Mesothelial cell of epicardium (in vitro differentiated cells): ENCODE measurements around the gene AXIN1. TPM values are rescaled to one million over a fixed set of nuclear protein-coding genes. Genes with fewer than 3 reads are reported as not detected.
A peak's percentile ranks its signal among the peaks of the same experiment; 100 is the strongest.
"Not testable (repeated sequence)": the region's sequence is repeated elsewhere in the genome, so short reads cannot be mapped to it uniquely, and the experiment has no call there.

Experiments used
- DNase-seq, 2 experiments: peaks; one replicate each; pipeline ENCODE4 v3.0.0; 2021; ENCODE audit warnings: low spot score in 2 of 2; ENCODE audit not compliant: unreplicated experiment in 2 of 2
- H3K27ac Mint-ChIP-seq: 2 replicates; pipeline ENCODE4 v1.8.0; 2021; ENCODE audit warnings: mixed read lengths
- H3K27me3 Mint-ChIP-seq: 2 replicates; pipeline ENCODE4 v1.8.0; 2021; ENCODE audit warnings: low read depth, mixed read lengths
- H3K36me3 Mint-ChIP-seq: 2 replicates; pipeline ENCODE4 v1.8.0; 2021; ENCODE audit warnings: mixed read lengths
- H3K4me1 Mint-ChIP-seq: 2 replicates; pipeline ENCODE4 v1.8.0; 2021; ENCODE audit warnings: mixed read lengths
- H3K4me3 Mint-ChIP-seq: 2 replicates; pipeline ENCODE4 v1.8.0; 2021; ENCODE audit warnings: mild to moderate bottlenecking, moderate library complexity, mixed read lengths
- H3K9me3 Mint-ChIP-seq: 2 replicates; pipeline ENCODE4 v1.8.0; 2021; ENCODE audit warnings: mixed read lengths
- total RNA-seq: library from RNA; stranded (reverse); gene quantifications from 3 replicates; pipeline ENCODE4 v1.2.1, GENCODE V29; 2021
- TF ChIP-seq, protein P1 (sequence below): fragments of 200-600 bp; sonication (generic); IDR thresholded peaks from one replicate; pipeline ENCODE4 v1.5.0; 2021; ENCODE audit warnings: antibody characterized with exemption; ENCODE audit not compliant: unreplicated experiment

Gene AXIN1
- total RNA-seq, 1 donor from 2014 or later: 33.2 TPM

DNA sequence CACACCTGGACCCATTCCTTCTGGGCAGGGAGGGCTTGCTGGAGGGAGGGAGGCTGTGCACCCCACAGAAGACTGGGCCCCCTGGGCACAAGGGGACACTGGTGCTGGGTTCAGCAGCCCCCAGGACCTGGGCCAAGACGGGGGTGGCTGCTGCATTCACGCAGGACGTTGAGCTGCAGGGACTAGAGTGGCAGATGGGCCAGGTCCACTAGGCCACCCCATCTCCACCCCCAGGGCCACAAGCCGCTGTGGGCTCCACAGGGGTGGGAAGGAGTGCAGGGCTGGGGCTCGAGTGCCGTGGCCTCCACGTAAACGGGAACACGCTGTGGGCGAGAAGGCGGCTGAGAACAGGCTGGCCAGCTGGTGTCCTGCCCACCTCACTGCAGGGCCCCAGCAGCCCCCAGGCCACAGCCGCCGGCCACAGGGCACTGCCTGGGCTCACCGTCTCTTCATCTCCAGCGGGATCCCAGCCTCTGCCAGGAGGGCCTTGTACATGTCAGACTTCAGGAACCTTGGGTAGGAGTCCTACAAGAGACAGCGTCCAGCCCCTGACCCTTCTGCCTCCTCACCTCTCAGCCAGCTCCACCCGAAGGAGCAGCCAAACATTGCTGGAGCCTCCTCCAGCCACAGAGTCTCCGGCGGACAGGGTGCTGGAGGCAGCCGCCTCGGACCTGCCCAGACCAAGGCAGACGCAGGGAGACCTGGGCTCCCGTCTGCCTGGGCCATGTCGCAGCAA, 83.3 kb downstream of the AXIN1 start:
- no peak for DNase-seq

DNA sequence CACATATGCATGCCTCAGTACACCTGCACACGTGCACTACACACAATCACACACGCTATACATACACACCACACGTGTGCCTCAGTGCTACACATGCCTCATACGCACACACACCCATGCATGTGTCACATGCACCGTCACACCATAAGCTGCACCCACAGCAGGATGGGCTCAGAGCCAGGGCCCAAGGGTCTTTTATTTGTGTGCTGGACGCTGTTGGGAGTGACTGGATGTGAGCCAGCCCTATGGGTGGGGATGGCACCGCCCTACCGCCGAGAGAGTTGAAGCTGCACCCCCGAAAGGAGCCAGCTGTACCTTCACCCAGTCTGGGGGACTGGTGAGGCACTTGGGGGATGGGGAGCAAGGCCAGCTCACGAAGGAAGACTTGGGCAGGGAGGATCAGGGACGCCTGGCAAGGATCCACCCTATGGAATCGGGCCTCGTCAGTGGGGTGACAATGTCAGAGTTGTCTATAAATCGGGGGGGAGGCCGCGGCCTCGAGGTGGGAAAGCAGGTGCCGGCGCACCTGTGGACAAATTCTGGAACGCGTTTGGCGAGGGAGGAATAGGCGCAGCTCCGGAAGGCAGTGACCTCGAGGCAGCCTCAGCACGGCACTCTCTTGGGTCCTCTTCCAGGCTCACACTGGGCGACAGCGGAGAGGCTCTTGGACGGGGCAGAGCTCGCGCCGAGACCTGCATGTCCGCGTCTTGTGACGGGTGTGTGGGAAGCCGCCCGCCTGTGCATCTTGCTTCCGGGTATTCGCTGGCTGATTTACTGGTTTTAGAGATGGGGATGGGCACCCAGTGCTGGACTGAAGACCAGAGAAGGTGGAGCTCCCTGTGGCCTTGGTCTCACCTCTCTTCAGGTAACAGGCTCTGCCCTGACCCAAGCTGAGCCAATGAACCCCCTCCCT, 84.1 kb downstream of the AXIN1 start:
- Mint-ChIP-seq H3K4me1 (peaks cover 2% of the 10 kb centered on the region), H3K36me3 (no peaks in the 10 kb centered on the region), H3K27ac (no peak overlapping the region), H3K4me3 (no peak overlapping the region), H3K9me3 (no peaks in the 10 kb centered on the region), H3K27me3 (peaks cover 10% of the 10 kb centered on the region)
- TF ChIP-seq, protein P1, sequence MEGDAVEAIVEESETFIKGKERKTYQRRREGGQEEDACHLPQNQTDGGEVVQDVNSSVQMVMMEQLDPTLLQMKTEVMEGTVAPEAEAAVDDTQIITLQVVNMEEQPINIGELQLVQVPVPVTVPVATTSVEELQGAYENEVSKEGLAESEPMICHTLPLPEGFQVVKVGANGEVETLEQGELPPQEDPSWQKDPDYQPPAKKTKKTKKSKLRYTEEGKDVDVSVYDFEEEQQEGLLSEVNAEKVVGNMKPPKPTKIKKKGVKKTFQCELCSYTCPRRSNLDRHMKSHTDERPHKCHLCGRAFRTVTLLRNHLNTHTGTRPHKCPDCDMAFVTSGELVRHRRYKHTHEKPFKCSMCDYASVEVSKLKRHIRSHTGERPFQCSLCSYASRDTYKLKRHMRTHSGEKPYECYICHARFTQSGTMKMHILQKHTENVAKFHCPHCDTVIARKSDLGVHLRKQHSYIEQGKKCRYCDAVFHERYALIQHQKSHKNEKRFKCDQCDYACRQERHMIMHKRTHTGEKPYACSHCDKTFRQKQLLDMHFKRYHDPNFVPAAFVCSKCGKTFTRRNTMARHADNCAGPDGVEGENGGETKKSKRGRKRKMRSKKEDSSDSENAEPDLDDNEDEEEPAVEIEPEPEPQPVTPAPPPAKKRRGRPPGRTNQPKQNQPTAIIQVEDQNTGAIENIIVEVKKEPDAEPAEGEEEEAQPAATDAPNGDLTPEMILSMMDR: no peak
- DNase-seq: peak in 1 of 2 experiments; percentile 17

More for the DNA sequence above, 83.3 kb downstream of the AXIN1 start:
- H3K36me3 Mint-ChIP-seq: no peaks in the 10 kb centered on the region
- no peak overlapping the region for H3K4me3 Mint-ChIP-seq
- H3K27ac Mint-ChIP-seq: no peak overlapping the region
- peaks cover 2% of the 10 kb centered on the region for H3K4me1 Mint-ChIP-seq
- H3K27me3 Mint-ChIP-seq: peaks cover 12% of the 10 kb centered on the region
- H3K9me3 Mint-ChIP-seq: no peaks in the 10 kb centered on the region
- TF ChIP-seq, protein P1: no peak

GRCh38 chr16:267562-267961, 85.0 kb downstream of the AXIN1 start:
- not testable (repeated sequence) for H3K4me1 Mint-ChIP-seq, H3K4me3 Mint-ChIP-seq, H3K27me3 Mint-ChIP-seq, H3K9me3 Mint-ChIP-seq, H3K27ac Mint-ChIP-seq, H3K36me3 Mint-ChIP-seq, DNase-seq

DNA sequence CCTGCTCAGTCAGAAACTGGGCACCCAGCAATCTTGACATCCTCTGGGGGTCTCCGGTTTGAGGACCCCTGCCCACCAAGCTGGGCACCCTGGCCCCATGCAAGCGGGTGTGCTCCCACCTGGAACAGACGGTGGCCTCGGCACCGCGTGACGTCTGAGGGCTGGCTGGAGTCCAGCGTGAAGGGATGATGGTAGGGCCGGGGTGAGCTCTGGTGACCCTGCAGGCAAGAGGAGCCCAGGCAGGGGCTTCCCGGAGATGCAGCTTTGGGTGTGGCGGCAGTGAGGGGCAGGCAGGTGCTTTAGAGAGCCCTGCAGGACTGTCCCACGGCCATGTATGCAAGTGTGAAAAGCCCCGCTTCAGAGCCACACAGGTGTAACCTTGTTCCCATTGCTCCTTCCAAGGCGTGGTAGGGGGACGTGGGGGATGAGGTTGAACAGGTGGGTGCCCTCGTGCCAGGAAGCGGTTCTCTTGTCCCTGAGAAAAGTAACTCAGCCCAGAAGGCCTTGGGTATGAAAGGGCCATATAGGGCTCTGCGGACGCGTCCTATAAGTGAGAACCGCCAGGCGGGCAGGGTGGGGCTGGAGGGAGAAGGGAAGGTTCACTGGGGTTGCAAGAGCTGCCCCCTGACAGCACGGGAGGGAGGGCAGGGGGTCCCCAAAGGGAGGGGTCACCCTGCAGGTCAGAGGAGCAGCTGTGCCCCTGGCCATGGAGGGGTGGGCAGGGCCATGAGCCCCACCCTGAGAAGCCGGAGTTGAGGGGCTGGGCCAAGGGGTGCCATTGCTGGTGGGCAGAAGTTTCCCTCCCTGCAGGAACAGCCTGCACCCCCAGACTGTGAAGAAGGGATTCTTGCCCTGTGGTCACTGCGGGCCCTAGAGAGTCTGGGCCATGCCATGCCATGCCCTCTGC, 86.0 kb downstream of the AXIN1 start:
- no peaks in the 10 kb centered on the region for H3K9me3 Mint-ChIP-seq
- no peak overlapping the region for H3K4me3 Mint-ChIP-seq
- peaks cover 8% of the 10 kb centered on the region for H3K36me3 Mint-ChIP-seq
- TF ChIP-seq, protein P1: no peak
- peak overlapping the region; percentile 73 for H3K27ac Mint-ChIP-seq
- H3K4me1 Mint-ChIP-seq: peaks cover 2% of the 10 kb centered on the region
- peaks cover 2% of the 10 kb centered on the region for H3K27me3 Mint-ChIP-seq
- DNase-seq: no peak

GRCh38 chr16:265711-266110, 86.8 kb downstream of the AXIN1 start:
- Mint-ChIP-seq H3K36me3 (peaks cover 10% of the 10 kb centered on the region), H3K9me3 (no peaks in the 10 kb centered on the region), H3K27ac (peak overlapping the region; percentile 25), H3K4me3 (no peak overlapping the region), H3K4me1 (peaks cover 2% of the 10 kb centered on the region), H3K27me3 (no peaks in the 10 kb centered on the region)
- DNase-seq: no peak
- TF ChIP-seq, protein P1: no peak
